Hematopoietic multipotent progenitor cell (in vitro differentiated cells): ENCODE data around the gene MARCHF6. TPM values are rescaled to one million over a fixed set of nuclear protein-coding genes. Genes with fewer than 3 reads are reported as not detected.

Source experiments
- DNase-seq, 3 donors: peaks; one replicate each; pipeline ENCODE4 v3.0.0-alpha.2; 2011 to 2015; ENCODE audit warnings: low read depth in 2 of 3, low spot score in 2 of 3
- total RNA-seq: library from RNA; depleted of rRNA; stranded (reverse); fragments of >200 nt; gene quantifications from one replicate; pipeline ENCODE4 v1.2.3, GENCODE V29; 2012

The MARCHF6 gene
- total RNA-seq, 1 donor = 80.0 TPM

DNA sequence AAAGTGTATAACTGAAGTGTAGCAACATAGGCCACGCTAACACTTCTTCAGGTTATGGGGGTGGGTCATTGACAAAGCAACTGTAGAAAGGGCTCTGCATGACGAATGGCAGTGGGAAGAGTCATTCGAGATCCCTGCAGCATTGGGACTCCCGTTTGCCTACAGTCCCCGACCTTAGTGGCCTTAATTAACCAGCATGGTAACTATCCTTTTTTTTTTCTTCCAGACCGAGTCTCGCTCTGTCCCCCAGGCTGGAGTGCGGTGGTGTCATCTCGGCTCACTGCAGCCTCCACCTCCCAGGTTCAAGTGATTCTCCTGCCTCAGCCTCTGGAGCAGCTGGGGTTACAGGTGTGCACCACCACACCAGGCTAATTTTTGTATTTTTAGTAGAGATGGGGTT, 31.6 kb upstream of the MARCHF6 start:
- no peak for DNase-seq

DNA sequence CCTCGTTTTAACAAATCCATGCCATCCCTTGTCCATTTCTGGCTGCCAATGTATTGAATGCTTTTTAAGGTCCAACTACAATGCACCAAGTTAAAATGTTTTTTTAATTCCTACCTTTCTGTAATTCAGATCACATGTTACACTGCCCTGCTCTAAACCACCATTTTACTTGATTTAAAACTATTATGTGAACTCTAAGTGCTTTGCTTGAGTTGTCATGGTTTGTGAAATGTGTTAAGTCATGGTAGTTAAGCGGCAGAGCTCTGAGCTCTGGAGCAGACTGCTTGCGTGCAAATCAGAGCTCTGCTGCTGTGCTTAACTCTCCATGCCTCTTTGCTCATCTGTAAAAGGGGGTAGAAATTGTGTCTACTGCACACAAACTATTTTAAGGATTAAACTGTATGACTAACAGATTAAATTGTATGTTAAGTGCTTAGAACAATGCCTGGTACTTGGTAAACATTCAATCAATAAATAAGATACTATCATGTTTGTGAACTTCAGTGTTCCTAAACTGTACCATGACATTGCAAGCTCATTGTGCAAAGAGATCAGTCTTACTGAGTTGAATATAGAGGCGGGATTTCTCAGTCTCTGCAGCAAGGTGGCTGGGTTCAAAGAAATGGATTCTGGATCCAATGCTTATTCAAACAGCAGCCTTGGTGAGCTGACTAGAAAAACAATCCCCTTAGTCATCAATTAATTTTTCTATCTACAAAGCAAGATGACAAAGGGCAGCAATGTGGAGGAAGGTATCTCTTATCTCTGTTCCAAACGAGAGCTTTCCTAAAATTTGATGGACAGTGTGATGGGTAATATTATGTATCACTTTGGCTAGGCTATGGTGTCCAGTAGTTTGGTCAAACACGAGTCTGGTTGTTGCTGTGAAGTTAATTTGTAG, 29.7 kb upstream of the MARCHF6 start:
- DNase-seq = peak in 1 of 3 donors; percentile 60

DNA sequence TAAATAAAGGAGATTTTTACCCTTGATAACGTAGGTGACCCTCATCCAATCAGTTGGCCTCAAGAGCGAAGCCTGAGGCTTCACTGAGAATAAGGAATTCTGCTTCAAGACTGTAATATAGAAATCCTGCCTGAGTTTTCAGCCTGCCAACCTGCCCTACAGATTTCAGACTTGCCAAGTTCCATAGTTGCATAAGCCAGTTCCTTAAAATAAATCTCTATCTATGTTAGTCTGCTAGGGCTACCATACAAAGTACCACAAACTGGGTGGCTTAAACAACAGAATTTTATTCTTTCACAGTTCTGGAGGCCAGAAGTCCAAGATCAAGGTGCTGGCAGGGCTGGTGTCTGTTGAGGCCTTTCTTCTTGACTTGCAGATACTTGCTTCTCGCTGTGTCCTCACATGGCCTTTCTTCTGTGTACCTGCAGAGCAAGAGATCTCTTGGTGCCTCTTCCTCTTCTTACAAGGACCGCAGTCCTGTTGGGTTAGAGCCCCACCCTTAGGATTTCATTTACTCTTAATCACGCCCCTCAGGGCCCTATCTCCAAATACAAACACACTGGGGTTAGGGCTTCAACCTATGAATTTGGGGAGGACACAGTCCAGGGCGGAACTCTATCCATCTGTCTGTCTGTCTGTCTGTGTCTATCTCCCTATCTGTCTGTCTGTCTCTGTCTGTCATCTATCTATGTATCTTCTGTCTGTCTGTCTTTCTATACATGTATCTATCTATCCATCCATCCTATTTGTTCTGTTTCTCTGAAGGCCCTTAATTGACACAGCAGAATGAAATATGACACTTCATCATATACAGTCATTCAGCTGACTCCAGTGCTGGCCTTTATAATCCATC, 28.8 kb upstream of the MARCHF6 start:
- DNase-seq = no peak

DNA sequence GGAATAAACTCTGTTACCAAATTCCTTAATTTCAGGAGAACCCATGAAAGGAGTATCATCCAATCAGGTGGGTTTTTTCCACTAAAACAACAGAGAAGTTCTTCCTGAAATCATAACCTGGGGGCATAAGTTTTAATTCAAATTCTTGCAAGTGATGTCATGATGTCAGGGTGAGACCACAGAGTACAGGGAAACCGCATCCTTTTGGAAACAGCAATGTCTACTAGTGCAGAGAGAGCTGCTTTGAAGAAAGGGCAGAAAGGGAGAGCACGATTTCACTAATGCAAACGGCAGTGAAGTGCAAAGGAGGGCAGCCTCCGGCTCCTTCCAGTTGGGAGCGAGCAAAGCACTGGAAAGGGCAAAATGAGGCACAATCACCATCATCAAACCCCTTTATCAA, 25.2 kb upstream of the MARCHF6 start:
- no peak for DNase-seq

DNA sequence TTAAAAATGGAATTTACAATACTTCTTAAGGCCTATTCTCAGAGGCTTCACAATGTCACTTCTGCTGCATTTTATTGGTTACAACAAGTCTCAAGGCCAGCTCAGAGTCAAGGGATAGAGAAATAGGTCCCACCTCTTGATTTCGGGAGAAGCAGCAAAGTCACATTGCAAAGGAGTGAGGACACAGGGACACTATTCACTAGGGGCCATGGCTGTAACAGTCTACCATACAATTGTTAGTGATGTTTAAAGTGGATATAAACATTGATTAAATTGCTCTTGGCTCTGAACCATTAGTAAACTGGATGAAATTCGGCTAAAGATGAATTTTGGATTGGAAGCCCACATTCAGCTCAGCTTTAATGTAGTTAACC, 24.1 kb upstream of the MARCHF6 start:
- no peak for DNase-seq

DNA sequence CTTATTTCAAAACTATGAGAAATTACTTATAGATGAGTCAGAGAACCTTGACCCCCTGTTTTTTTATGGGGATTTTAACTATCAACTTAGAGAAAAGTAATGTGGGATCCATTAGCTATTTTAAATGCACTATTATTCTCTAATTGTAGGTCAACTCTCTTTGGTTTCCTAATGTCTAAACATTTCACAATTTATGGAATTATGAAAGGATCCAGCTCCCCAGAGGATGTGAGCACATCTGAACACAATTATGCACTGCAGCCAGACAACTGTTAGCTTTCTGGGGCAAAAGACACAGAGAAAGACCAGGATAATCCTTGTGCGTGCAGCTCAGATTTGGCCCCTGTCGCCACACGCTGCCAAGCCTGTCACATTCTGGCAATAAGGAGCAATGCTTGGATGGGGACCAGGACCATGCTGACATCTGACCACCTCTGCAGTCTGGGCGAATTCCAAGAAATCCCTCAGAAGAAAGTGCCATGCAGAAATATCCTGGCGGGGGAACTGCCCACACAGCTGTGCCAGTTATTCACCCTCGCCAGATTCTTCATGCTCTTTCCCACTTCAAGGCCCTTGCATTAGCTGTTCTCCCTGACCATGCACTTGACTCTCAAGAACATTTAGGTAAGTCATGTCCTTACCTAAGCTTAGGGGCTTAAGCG, 23.5 kb upstream of the MARCHF6 start:
- DNase-seq = no peak

DNA sequence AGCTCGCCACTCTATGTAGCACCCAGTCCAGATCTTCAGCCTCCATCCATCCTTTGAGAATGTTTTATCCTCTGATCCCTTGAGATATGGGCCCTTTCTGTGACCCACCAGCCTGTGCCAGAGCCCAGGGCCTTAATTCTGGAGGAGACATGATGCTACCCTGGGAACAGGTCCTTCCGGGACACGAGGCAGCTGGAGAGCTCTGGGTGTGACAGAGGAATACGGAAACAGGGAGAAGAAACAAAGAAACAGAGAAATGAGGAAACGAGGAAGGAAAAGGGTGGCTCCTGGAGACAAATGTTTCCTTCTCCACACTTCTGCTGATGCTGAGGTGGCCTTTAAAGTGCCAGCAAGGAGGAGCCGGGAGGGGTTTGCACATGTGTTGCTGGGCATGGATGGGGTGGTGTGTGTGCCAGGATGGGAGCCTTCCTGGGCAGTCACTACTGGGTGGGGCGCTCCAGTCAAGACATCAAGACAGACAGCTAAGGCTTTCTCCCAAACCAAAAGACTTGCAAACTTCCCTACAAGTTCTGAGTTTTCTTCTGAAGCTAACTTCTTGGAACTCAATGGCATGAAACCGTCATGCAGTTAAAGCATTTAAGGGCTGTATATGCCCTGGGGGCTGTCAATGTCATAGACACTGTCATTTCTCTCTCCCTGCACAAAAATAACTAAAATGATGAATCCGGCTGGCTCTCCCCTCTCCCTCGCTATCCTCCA, 22.8 kb upstream of the MARCHF6 start:
- no peak for DNase-seq

DNA sequence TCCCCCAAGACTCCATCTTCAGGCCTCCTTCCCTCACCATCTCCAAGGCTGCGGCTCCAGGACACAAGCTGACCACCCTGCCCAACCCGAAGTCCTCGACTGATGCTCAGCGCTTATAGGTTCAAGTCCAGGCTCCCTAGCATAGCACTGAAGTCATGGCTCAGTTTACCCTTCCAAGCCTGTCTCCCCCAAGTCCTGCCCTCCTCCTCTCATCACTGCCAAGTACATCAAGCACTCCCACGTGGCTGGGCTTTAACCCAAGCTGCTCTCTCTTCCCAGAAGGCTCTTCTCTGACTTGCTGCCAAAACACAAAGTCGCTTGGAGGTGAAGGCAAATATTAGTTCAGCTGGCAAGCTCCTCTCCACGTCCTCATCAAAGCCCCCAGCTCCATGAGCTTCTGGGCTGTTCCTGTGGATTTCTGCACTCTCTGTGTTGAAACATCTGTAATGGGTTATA, 22.1 kb upstream of the MARCHF6 start:
- no peak for DNase-seq

DNA sequence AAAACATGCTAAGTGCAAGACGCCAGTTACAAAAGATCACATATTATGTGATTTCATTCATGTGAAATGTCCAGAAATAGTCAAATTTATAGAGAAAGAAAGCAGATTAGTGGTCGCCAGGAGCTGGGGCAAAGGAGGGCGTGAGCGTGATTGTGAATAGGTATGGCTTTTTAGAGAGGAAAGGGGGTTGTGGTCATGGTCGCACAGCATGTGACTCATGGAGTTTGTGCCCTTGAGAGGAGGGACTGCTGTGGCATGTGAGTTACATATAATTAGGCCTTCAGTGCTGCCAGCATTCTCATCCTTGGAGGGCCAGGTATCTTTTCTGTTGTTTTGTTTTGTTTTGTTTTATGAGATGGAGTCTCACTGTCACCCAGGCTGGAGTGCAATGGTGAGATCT, 21.2 kb upstream of the MARCHF6 start:
- no peak for DNase-seq

DNA sequence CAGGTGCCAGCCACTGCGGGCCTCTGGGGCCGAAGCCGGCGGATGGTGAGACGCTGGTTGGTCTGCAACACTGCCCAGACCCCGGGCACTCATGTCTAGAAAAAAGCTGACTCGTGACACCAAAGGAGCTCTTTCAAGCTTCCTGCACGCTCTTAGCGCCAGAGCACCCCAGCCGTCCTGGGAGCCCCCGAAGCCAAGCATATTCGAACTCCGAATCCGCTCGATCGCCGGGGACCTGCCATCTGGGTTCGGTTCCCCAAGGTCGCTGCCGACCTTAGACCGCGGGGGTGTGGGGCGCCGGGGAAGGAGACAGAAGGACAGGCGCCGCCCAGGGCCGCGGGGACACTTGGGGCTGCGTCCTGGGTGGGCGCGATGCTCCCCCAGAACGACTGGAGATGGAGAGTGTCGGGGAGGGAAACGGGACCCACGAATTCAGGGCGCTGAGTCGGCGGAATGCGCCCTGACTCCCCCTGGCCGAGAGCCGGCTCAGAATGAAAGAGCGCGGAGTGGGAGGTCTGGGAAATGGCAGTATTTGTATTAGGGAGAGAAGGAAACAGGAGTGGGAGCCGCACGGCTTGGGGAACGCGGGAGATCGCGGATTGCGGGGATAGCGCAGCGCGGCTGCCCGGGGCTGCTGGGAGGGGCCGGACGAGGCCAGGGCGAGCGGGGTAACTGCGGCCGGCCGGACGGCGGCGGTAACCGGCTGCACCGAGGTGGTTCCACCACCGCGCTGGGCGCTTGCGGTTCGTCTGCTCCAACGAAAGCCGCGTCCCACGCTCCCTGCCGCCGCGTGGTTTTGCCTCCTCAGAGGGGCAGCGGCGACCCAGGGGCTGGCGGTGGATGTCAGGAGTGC, 20.1 kb upstream of the MARCHF6 start:
- DNase-seq = no peak

DNA sequence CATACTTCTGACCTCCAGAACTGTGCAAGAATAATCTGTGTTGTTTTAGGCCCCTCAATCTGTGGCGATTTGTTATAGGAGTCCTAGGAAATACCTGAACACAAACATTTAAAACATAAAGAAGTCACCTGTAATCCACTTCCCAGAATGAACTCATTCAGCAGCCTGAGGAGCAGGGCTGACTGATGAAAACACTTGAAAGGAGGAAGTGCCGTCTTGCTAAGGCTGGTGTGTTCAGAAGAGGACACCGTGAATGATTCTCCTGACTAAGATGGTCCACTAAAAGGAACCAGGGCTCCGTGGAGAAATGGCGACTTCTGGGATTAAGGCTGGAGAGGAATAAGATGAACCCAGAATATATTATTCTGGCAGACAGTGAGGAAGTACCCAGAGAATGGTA, 18.7 kb upstream of the MARCHF6 start:
- DNase-seq = no peak

DNA sequence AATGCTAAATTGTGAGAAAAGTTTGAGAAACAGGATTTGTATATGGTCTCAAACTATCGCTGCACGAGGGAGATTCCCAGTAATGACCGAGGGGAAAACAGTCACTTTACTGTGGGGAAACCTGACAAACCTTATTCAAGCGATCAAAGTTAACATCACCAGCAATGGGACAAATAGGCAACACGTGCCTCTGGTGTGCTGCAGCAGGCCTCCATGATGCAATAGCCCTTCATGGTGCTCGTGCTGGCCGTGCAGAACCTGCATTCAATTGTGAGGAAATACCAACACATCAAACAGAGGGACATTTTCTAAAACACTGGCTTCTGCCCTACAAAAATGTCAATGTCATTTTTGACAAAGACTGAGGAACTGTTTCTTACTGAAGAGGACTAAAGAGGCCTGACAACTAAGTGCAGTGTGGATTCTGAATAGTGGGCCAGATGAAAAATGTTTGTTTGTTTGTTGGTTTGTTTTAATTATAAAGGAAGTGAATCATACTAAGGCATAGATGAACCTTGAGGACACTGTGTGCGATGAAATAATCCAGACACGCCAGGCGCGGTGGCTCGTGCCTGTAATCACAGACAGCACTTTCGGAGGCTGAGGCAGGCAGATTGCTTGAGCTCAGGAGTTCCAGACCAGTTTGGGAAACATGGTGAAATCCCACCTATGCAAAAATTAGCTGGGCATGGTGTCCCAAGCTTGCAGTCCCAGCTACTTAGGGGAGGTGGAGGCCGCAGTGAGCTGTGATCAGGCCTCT, 17.6 kb upstream of the MARCHF6 start:
- no peak for DNase-seq

DNA sequence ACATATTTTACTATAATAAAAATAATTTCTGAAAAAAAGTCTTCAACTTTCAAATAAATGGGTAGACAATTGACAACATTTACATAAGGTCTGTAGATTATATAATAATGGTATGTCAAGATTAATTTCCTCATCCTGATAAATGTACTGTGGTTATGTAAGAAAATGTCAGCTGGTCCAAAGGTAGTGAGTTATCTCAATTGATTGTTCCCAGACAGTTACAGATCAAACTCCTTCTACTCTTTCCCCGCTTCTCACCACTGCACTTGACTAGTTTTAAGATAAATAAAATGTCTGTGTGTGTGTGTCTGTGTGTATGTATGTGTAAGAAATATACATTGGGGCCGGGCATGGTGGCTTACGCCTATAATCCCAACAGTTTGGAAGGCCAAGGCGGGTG, 16.4 kb upstream of the MARCHF6 start:
- no peak for DNase-seq

DNA sequence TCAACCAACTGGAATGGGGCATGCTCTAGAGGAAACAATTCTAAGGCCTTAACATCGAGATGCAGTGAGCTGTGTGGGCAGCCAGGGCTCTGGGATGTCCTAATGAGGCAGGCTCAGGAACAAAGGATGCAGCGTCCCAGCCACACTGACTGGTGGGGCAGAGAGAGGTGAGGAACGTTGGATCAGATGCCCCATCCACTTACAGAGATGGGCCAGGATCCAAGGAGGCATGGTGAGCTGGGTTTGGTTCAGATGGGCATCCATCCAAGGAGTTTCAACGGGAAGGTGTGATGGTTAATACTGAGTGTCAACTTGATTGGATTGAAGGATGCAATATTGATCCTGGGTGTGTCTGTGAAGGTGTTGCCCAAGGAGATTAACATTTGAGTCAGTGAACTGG, 15.5 kb upstream of the MARCHF6 start:
- no peak for DNase-seq

DNA sequence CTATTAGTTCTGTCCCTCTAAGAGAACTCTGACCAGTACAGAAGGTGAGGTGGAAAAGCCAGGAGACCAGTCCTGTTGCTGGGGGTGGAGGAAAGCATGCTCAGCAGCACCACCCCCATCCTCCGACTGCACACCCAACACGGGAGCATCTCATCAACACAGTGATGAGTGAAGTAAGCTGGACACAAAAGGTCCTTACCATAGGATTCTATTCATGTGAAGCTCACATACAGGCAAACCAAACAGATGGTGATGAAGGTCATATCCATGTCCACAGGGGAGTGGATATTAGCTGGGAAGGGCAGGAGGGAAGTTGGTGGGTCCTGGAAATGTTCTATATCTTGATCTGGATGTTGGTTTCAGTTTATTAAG, 14.8 kb upstream of the MARCHF6 start:
- DNase-seq = no peak

DNA sequence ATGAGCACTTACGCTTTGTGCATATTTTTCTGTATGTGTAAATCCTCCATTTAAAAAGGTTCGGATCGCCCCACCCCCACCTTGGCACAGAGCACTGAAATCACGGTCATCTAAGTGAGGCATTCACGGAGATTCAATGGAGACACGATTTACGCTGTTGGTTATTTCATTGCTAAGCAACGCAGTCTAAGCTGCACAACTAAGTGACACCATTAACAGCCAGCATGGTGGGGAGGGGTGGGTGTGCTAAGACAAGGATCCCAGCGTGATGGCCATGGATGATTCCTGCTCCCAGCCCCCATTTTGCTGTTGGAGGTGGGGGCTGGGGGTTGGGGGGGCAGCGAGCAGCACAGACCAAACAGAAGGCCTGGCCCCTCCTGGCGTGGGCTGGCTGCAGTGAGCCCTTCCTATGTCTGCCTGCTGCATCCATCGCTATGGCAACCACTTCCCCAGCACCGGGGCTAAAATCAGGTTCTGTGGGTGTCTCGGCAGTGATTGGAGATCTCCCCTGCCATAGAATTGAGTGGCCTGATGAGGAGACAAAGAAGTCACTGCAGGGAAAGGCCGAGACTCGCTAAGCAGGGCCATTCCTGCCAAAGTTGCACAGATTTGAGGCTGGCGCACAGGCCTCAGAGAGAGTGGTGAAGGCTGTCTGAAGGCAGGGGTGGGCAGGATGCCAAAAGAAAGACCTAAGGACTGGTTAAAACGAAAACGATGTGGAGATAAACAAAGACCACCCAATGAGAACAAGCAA, 14.3 kb upstream of the MARCHF6 start:
- DNase-seq = no peak

DNA sequence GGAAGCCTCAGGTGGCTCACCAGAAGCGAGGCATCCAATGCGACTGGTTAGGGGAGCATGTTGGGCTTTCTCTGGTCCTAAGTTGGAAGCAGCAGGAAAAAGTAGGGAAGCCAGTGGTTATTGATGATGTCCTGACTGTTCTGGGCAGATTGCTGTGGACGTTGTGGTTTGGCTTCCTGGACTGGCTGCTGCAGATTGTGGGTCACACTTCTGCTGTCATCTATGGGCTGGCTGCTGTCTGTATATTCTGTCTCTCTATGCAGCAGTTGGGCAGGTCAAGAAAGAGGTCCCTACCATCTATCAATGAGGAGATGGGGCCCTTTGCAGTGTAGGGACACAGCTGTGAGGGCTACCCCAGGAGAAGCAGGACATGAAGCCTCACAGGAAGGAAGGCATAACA, 13.5 kb upstream of the MARCHF6 start:
- DNase-seq = no peak

DNA sequence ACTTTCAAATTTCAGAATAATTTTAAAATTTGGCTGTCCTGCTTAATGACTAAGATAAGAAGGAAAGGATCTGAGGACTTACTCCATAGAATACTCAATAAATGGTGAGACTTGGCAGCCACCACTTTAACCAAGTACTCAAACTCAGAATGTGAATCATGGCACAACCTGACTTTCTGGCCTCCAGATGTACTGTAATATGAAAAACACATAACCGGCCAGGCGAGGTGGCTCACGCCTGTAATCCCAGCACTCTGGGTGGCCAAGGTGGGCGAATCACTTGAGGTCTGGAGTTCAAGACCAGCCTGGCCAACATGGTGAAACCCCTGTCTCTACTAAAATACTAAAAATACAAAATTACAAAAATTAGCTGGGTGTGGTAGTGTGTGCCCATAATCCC, 10.0 kb upstream of the MARCHF6 start:
- no peak for DNase-seq
